Measurements from ENCODE around the gene PDLIM4. TPM values are rescaled to one million over a fixed set of nuclear protein-coding genes. Genes with fewer than 3 reads are reported as not detected.

Gene PDLIM4
- total and polyA plus RNA-seq, 2 experiments from 2014 or later, result 25.2 to 31.8 TPM

- ATAC-seq (no peak), DNase-seq (ENCODE audit: low spot score) (no peak)
- H3K9me3 Mint-ChIP-seq, result no peaks in the 10 kb centered on the region
- no peak overlapping the region for H3K27ac Mint-ChIP-seq
- H4K20me1 ChIP-seq (replicated peaks; ENCODE audit: insufficient read depth), result no peaks in the 10 kb centered on the region
- no peaks in the 10 kb centered on the region for H3K4me1 ChIP-seq (ENCODE audit: insufficient read depth)
- H3K4me3 Mint-ChIP-seq, result no peak overlapping the region
- TF ChIP-seq POLR2AphosphoS5 (IDR thresholded peaks at IDR 0.05; ENCODE audit: low read depth), result no peak
- TF ChIP-seq EZH2phosphoT487 (IDR thresholded peaks at IDR 0.05; ENCODE audit: unreplicated experiment), result no peak
- no peak for TF ChIP-seq CREB1 (CRISPR knock-in tag; IDR thresholded peaks at IDR 0.05; ENCODE audit: low read depth)
- no peak for TF ChIP-seq EZH2 (IDR thresholded peaks at IDR 0.05; ENCODE audit: low read depth, unreplicated experiment)
- TF ChIP-seq, protein P1, sequence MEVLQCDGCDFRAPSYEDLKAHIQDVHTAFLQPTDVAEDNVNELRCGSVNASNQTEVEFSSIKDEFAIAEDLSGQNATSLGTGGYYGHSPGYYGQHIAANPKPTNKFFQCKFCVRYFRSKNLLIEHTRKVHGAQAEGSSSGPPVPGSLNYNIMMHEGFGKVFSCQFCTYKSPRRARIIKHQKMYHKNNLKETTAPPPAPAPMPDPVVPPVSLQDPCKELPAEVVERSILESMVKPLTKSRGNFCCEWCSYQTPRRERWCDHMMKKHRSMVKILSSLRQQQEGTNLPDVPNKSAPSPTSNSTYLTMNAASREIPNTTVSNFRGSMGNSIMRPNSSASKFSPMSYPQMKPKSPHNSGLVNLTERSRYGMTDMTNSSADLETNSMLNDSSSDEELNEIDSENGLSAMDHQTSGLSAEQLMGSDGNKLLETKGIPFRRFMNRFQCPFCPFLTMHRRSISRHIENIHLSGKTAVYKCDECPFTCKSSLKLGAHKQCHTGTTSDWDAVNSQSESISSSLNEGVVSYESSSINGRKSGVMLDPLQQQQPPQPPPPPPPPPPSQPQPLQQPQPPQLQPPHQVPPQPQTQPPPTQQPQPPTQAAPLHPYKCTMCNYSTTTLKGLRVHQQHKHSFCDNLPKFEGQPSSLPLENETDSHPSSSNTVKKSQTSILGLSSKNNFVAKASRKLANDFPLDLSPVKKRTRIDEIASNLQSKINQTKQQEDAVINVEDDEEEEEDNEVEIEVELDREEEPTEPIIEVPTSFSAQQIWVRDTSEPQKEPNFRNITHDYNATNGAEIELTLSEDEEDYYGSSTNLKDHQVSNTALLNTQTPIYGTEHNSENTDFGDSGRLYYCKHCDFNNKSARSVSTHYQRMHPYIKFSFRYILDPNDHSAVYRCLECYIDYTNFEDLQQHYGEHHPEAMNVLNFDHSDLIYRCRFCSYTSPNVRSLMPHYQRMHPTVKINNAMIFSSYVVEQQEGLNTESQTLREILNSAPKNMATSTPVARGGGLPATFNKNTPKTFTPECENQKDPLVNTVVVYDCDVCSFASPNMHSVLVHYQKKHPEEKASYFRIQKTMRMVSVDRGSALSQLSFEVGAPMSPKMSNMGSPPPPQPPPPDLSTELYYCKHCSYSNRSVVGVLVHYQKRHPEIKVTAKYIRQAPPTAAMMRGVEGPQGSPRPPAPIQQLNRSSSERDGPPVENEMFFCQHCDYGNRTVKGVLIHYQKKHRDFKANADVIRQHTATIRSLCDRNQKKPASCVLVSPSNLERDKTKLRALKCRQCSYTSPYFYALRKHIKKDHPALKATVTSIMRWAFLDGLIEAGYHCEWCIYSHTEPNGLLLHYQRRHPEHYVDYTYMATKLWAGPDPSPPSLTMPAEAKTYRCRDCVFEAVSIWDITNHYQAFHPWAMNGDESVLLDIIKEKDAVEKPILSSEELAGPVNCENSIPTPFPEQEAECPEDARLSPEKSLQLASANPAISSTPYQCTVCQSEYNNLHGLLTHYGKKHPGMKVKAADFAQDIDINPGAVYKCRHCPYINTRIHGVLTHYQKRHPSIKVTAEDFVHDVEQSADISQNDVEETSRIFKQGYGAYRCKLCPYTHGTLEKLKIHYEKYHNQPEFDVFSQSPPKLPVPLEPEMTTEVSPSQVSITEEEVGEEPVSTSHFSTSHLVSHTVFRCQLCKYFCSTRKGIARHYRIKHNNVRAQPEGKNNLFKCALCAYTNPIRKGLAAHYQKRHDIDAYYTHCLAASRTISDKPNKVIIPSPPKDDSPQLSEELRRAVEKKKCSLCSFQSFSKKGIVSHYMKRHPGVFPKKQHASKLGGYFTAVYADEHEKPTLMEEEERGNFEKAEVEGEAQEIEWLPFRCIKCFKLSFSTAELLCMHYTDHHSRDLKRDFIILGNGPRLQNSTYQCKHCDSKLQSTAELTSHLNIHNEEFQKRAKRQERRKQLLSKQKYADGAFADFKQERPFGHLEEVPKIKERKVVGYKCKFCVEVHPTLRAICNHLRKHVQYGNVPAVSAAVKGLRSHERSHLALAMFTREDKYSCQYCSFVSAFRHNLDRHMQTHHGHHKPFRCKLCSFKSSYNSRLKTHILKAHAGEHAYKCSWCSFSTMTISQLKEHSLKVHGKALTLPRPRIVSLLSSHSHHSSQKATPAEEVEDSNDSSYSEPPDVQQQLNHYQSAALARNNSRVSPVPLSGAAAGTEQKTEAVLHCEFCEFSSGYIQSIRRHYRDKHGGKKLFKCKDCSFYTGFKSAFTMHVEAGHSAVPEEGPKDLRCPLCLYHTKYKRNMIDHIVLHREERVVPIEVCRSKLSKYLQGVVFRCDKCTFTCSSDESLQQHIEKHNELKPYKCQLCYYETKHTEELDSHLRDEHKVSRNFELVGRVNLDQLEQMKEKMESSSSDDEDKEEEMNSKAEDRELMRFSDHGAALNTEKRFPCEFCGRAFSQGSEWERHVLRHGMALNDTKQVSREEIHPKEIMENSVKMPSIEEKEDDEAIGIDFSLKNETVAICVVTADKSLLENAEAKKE (CRISPR knock-in tag; IDR thresholded peaks at IDR 0.05), result no peak
- no peak for TF ChIP-seq ZNF331 (CRISPR knock-in tag; IDR thresholded peaks at IDR 0.05; ENCODE audit: low read depth)
- TF ChIP-seq STAT1 (IDR thresholded peaks at IDR 0.05; ENCODE audit: unreplicated experiment), result no peak
- no peak for TF ChIP-seq ZNF114 (CRISPR knock-in tag; IDR thresholded peaks at IDR 0.05)
- no peaks in the 10 kb centered on the region; the same call in 1 of the 2 replicates for H3K9me2 ChIP-seq (ENCODE audit: insufficient read depth)
- peaks cover 6% of the 10 kb centered on the region; the same call in 2 of the 3 replicates for H3K4me1 Mint-ChIP-seq
- H3K4me2 ChIP-seq, result no peak overlapping the region
- no peaks in the 10 kb centered on the region for H3K36me3 Mint-ChIP-seq (ENCODE audit: low read depth)
- H3K79me2 ChIP-seq (replicated peaks; ENCODE audit: insufficient read depth), result no peaks in the 10 kb centered on the region
- no peaks in the 10 kb centered on the region for H3K27me3 ChIP-seq (ENCODE audit: insufficient read depth)
- no peaks in the 10 kb centered on the region for H3K36me3 ChIP-seq (ENCODE audit: insufficient read depth)
- H2AFZ ChIP-seq, result no peak overlapping the region
- H3F3A ChIP-seq (replicated peaks; ENCODE audit: low read depth), result no peaks in the 10 kb centered on the region
- H3K27me3 Mint-ChIP-seq (ENCODE audit: insufficient read depth, low read depth, poor library complexity), result peaks cover 5% of the 10 kb centered on the region
- no peak overlapping the region for H3K4me3 ChIP-seq
- no peak overlapping the region for H3K27ac ChIP-seq (ENCODE audit: low read depth)
Measured at GRCh38 chr5:132303589-132303988, 46.1 kb downstream of the PDLIM4 start.

All from GM23338 (cell line).